Measurements from ENCODE around the gene PCSK5. TPM values are rescaled to one million over a fixed set of nuclear protein-coding genes. Genes with fewer than 3 reads are reported as not detected.
A peak's percentile ranks its signal among the peaks of the same experiment; 100 is the strongest.

The PCSK5 gene
- total RNA-seq, 1 donor from 2014 or later: 8.9 TPM

GRCh38 chr9:75930190-75930589 is 39.7 kb downstream of the PCSK5 start:
- Mint-ChIP-seq H3K4me1 (ENCODE audit: low read depth) (peaks cover 17% of the 10 kb centered on the region), H3K9me3 (ENCODE audit: low read depth) (no peaks in the 10 kb centered on the region), H3K4me3 (ENCODE audit: unreplicated experiment) (no peak overlapping the region), H3K27ac (ENCODE audit: unreplicated experiment) (peak overlapping the region; percentile 36), H3K27me3 (ENCODE audit: low read depth) (no peaks in the 10 kb centered on the region), H3K36me3 (ENCODE audit: low read depth) (no peaks in the 10 kb centered on the region)
- DNase-seq (ENCODE audit: low spot score): no peak
- TF ChIP-seq, protein P1, sequence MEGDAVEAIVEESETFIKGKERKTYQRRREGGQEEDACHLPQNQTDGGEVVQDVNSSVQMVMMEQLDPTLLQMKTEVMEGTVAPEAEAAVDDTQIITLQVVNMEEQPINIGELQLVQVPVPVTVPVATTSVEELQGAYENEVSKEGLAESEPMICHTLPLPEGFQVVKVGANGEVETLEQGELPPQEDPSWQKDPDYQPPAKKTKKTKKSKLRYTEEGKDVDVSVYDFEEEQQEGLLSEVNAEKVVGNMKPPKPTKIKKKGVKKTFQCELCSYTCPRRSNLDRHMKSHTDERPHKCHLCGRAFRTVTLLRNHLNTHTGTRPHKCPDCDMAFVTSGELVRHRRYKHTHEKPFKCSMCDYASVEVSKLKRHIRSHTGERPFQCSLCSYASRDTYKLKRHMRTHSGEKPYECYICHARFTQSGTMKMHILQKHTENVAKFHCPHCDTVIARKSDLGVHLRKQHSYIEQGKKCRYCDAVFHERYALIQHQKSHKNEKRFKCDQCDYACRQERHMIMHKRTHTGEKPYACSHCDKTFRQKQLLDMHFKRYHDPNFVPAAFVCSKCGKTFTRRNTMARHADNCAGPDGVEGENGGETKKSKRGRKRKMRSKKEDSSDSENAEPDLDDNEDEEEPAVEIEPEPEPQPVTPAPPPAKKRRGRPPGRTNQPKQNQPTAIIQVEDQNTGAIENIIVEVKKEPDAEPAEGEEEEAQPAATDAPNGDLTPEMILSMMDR (IDR thresholded peaks at IDR 0.05): no peak

GRCh38 chr9:75930730-75931321 is 40.4 kb downstream of the PCSK5 start:
- Mint-ChIP-seq H3K4me1 (ENCODE audit: low read depth) (peaks cover 17% of the 10 kb centered on the region), H3K9me3 (ENCODE audit: low read depth) (no peaks in the 10 kb centered on the region), H3K27ac (ENCODE audit: unreplicated experiment) (peak overlapping the region; percentile 14), H3K4me3 (ENCODE audit: unreplicated experiment) (no peak overlapping the region), H3K36me3 (ENCODE audit: low read depth) (no peaks in the 10 kb centered on the region), H3K27me3 (ENCODE audit: low read depth) (no peaks in the 10 kb centered on the region)
- DNase-seq (ENCODE audit: low spot score): no peak
- TF ChIP-seq, protein P1 (IDR thresholded peaks at IDR 0.05): no peak

DNA sequence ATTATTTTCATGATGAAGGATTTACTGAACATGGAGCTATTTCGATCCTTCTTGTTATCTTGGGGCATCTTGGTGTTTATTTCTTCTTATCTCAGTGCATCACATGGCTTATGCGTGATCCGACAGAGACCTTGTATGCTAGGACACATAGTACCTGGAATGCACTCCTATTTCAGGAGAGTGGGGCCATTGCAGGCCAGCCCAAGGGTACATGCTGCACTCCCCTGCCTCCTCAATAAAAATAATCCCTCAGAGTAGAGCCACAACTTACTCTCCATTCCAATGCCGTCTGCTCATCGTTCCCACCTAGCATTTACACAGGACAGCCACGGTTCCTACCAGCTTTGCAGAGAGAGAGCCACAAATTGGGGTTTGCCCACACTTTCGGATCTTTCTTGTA is 43.5 kb downstream of the PCSK5 start:
- no peak for DNase-seq (ENCODE audit: low spot score)
- Mint-ChIP-seq H3K4me3 (ENCODE audit: unreplicated experiment) (no peak overlapping the region), H3K27me3 (ENCODE audit: low read depth) (no peaks in the 10 kb centered on the region), H3K4me1 (ENCODE audit: low read depth) (peaks cover 16% of the 10 kb centered on the region), H3K9me3 (ENCODE audit: low read depth) (no peaks in the 10 kb centered on the region), H3K36me3 (ENCODE audit: low read depth) (peaks cover 3% of the 10 kb centered on the region), H3K27ac (ENCODE audit: unreplicated experiment) (no peak overlapping the region)
- TF ChIP-seq, protein P1 (IDR thresholded peaks at IDR 0.05): no peak

DNA sequence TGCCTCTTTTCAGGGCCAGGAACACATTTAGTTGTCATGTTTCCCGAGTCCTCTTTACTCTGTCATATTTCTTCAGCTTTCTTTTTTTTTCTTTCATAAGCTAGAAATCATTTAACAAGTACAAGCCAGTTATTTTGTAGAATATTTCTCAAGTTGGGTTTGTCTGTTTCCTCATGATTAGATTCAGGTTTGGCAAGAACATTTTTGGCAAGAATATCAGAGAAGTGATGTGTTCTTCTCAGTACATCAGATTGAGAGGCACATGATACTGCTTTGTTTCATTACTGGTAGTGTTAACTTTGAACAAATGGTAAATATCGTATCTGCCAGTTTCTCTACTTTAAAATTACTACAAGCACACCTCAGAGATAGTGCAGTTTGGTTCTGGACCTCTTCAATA is 45.1 kb downstream of the PCSK5 start:
- DNase-seq (ENCODE audit: low spot score): no peak
- no peaks in the 10 kb centered on the region for H3K27me3 Mint-ChIP-seq (ENCODE audit: low read depth)
- H3K4me3 Mint-ChIP-seq (ENCODE audit: unreplicated experiment): no peak overlapping the region
- H3K36me3 Mint-ChIP-seq (ENCODE audit: low read depth): peaks cover 3% of the 10 kb centered on the region
- no peaks in the 10 kb centered on the region for H3K9me3 Mint-ChIP-seq (ENCODE audit: low read depth)
- H3K27ac Mint-ChIP-seq (ENCODE audit: unreplicated experiment): no peak overlapping the region
- TF ChIP-seq, protein P1 (IDR thresholded peaks at IDR 0.05): no peak
- peaks cover 18% of the 10 kb centered on the region for H3K4me1 Mint-ChIP-seq (ENCODE audit: low read depth)

- H3K4me1 Mint-ChIP-seq (ENCODE audit: low read depth): peaks cover 14% of the 10 kb centered on the region
- H3K27ac Mint-ChIP-seq (ENCODE audit: unreplicated experiment): no peak overlapping the region
- TF ChIP-seq, protein P1 (IDR thresholded peaks at IDR 0.05): no peak
- H3K27me3 Mint-ChIP-seq (ENCODE audit: low read depth): no peaks in the 10 kb centered on the region
- H3K4me3 Mint-ChIP-seq (ENCODE audit: unreplicated experiment): no peak overlapping the region
- no peaks in the 10 kb centered on the region for H3K9me3 Mint-ChIP-seq (ENCODE audit: low read depth)
- peaks cover 3% of the 10 kb centered on the region for H3K36me3 Mint-ChIP-seq (ENCODE audit: low read depth)
- no peak for DNase-seq (ENCODE audit: low spot score)
These were observed 47.2 kb downstream of the PCSK5 start for GRCh38 chr9:75937521-75938258.
